Measurements from ENCODE around the gene RPS4Y2. TPM values are rescaled to one million over a fixed set of nuclear protein-coding genes. Genes with fewer than 3 reads are reported as not detected.
A peak's percentile ranks its signal among the peaks of the same experiment; 100 is the strongest.

The RPS4Y2 gene
- total RNA-seq, 2 experiments from 2014 or later, result not detected

GRCh38 chrY:20745060-20745459, 10.8 kb upstream of the RPS4Y2 start:
- ChIA-PET POLR2A (no interaction called here), CTCF (no interaction called here)
- TF ChIP-seq, protein P1, sequence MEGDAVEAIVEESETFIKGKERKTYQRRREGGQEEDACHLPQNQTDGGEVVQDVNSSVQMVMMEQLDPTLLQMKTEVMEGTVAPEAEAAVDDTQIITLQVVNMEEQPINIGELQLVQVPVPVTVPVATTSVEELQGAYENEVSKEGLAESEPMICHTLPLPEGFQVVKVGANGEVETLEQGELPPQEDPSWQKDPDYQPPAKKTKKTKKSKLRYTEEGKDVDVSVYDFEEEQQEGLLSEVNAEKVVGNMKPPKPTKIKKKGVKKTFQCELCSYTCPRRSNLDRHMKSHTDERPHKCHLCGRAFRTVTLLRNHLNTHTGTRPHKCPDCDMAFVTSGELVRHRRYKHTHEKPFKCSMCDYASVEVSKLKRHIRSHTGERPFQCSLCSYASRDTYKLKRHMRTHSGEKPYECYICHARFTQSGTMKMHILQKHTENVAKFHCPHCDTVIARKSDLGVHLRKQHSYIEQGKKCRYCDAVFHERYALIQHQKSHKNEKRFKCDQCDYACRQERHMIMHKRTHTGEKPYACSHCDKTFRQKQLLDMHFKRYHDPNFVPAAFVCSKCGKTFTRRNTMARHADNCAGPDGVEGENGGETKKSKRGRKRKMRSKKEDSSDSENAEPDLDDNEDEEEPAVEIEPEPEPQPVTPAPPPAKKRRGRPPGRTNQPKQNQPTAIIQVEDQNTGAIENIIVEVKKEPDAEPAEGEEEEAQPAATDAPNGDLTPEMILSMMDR (IDR thresholded peaks at IDR 0.05), result no peak
- ATAC-seq (ENCODE audit: poor library complexity) (peak; percentile 27), DNase-seq (peak in 2 of 14 experiments; percentile 17 to 24)
- Mint-ChIP-seq H3K4me3 (no peak overlapping the region), H3K4me1 (ENCODE audit: low read depth) (peaks cover 60% of the 10 kb centered on the region), H3K36me3 (ENCODE audit: low read depth) (no peaks in the 10 kb centered on the region), H3K27ac (peak overlapping the region; percentile 87), H3K9me3 (no peaks in the 10 kb centered on the region), H3K27me3 (no peaks in the 10 kb centered on the region)
- Histone ChIP-seq H3K4me3 (ENCODE audit: low read length) (no peak overlapping the region), H3K27ac (ENCODE audit: low read depth in 1 of 2, low read length in 2 of 2) (no peak overlapping the region), H3K27me3 (ENCODE audit: control insufficient read depth in 1 of 2, insufficient read depth in 2 of 2, low read length in 2 of 2) (no peaks in the 10 kb centered on the region), H3K36me3 (ENCODE audit: insufficient read depth, low read length) (no peaks in the 10 kb centered on the region), H3K9me3 (ENCODE audit: control insufficient read depth in 1 of 2, insufficient read depth in 1 of 2, low read length in 2 of 2) (no peaks in the 10 kb centered on the region), H3K4me1 (ENCODE audit: insufficient read depth, low read length) (peaks cover 36% of the 10 kb centered on the region)
- intact Hi-C loops (cut with DNase I, micrococcal nuclease), result no loop called here

DNA sequence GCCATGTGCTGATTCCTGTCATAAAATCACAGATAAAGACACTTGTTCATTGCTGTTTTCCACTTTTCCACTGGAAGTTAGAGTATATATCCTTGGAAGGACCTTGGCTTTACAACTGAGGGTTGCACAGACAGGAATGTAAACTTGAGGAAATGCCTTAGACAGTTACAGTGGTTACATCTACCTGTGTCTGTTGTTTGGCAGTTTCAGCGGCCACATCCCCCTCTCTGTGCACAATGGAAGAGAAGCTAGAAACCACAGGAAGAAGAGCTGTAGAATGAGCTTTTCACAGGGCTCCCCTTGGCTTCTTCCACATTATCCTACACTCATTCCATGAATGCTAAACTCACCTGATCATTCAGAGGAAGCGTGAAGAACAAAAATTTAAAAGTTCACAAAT, 9.0 kb upstream of the RPS4Y2 start:
- CTCF ChIA-PET, result no interaction called here
- no peaks in the 10 kb centered on the region for H3K36me3 ChIP-seq (ENCODE audit: insufficient read depth, low read length)
- no peaks in the 10 kb centered on the region for H3K27me3 Mint-ChIP-seq

GRCh38 chrY:20763869-20764268, 8.0 kb downstream of the RPS4Y2 start:
- H3K36me3 Mint-ChIP-seq (ENCODE audit: low read depth), result no peaks in the 10 kb centered on the region
- H3K9me3 ChIP-seq (ENCODE audit: control insufficient read depth in 1 of 2, insufficient read depth in 1 of 2, low read length in 2 of 2), result no peaks in the 10 kb centered on the region
- TF ChIP-seq, protein P1 (IDR thresholded peaks at IDR 0.05), result no peak
- DNase-seq (peak in 1 of 14 experiments; percentile 53), ATAC-seq (ENCODE audit: poor library complexity) (peak; percentile 59)
- H3K4me1 ChIP-seq (ENCODE audit: insufficient read depth, low read length), result peaks cover 15% of the 10 kb centered on the region
- no peak overlapping the region for H3K27ac ChIP-seq (ENCODE audit: low read depth in 1 of 2, low read length in 2 of 2)
- H3K27me3 Mint-ChIP-seq, result no peaks in the 10 kb centered on the region
- H3K4me1 Mint-ChIP-seq (ENCODE audit: low read depth), result peaks cover 38% of the 10 kb centered on the region
- ChIA-PET POLR2A (interaction anchor here (0.6 kb wide), 1 partner anchor 504 kb away, joined by 3 read pairs; no protein-coding TSS in a partner anchor), CTCF (no interaction called here)
- H3K9me3 Mint-ChIP-seq, result no peaks in the 10 kb centered on the region
- H3K27me3 ChIP-seq (ENCODE audit: control insufficient read depth in 1 of 2, insufficient read depth in 2 of 2, low read length in 2 of 2), result no peaks in the 10 kb centered on the region
- H3K27ac Mint-ChIP-seq, result peak overlapping the region; percentile 67
- peak overlapping the region; percentile 40 for H3K4me3 Mint-ChIP-seq
- H3K4me3 ChIP-seq (ENCODE audit: low read length), result no peak overlapping the region
- intact Hi-C loops (cut with DNase I, micrococcal nuclease), result no loop called here
- H3K36me3 ChIP-seq (ENCODE audit: insufficient read depth, low read length), result no peaks in the 10 kb centered on the region

More for the DNA sequence above, 9.0 kb upstream of the RPS4Y2 start:
- Histone ChIP-seq H3K4me3 (ENCODE audit: low read length) (no peak overlapping the region), H3K9me3 (ENCODE audit: control insufficient read depth in 1 of 2, insufficient read depth in 1 of 2, low read length in 2 of 2) (no peaks in the 10 kb centered on the region), H3K27me3 (ENCODE audit: control insufficient read depth in 1 of 2, insufficient read depth in 2 of 2, low read length in 2 of 2) (no peaks in the 10 kb centered on the region), H3K4me1 (ENCODE audit: insufficient read depth, low read length) (peaks cover 36% of the 10 kb centered on the region), H3K27ac (ENCODE audit: low read depth in 1 of 2, low read length in 2 of 2) (no peak overlapping the region)
- peak; percentile 81 for ATAC-seq (ENCODE audit: poor library complexity)
- peak overlapping the region; percentile 87 for H3K27ac Mint-ChIP-seq
- no peaks in the 10 kb centered on the region for H3K36me3 Mint-ChIP-seq (ENCODE audit: low read depth)
- peak in 4 of 14 experiments; percentile 7 to 41 (median 9) for DNase-seq
- TF ChIP-seq, protein P1 (IDR thresholded peaks at IDR 0.05), result no peak
- H3K4me1 Mint-ChIP-seq (ENCODE audit: low read depth), result peaks cover 60% of the 10 kb centered on the region
- intact Hi-C loops (cut with DNase I, micrococcal nuclease), result no loop called here
- peak overlapping the region; percentile 49 for H3K4me3 Mint-ChIP-seq
- no peaks in the 10 kb centered on the region for H3K9me3 Mint-ChIP-seq
- POLR2A ChIA-PET, result interaction anchor here (0.8 to 1.2 kb wide), 2 partner anchors 171 to 510 kb away, joined by 3 to 4 read pairs; partner anchors contain the start of gene EIF1AY
